HepG2 (cell line): ENCODE measurements around the gene KDM1B. TPM values are rescaled to one million over a fixed set of nuclear protein-coding genes. Genes with fewer than 3 reads are reported as not detected.

ENCODE experiments used
- KAT7 ChIP-seq: IDR thresholded peaks from 2 replicates; pipeline ENCODE4 v1.6.1; 2018; ENCODE audit warnings: borderline replicate concordance, missing compliant biosample characterization
- KDM3A ChIP-seq: IDR thresholded peaks from 2 replicates; pipeline ENCODE4 v1.6.1; 2018; ENCODE audit warnings: low read depth, missing compliant biosample characterization
- MXI1 ChIP-seq: IDR thresholded peaks from 3 replicates; pipeline ENCODE4 v1.6.1; 2012; ENCODE audit warnings: low read depth, low read length, inconsistent platforms, borderline replicate concordance
- ZNF256 ChIP-seq: sonication (generic); formaldehyde crosslinking; conservative IDR thresholded peaks from 2 replicates; pipeline ENCODE4 v1.4.0; 2020; ENCODE audit warnings: missing genetic modification reagents
- polyA plus RNA-seq, 8 experiments: library from polyadenylated mRNA; depleted of rRNA in 3 of 8; stranded (reverse) in 7 of 8; unstranded in 1 of 8; fragments of >200 nt; fragmentation: Illumina TruSeq in 4 of 8; extraction: Trizol in 4 of 8; gene quantifications; 2 replicates each; pipeline versions ENCODE4 v1.2.1 to v1.2.3, GENCODE V29; 2011 to 2016; ENCODE audit warnings: low read depth in 4 of 8, missing spikeins in 1 of 8, mixed read lengths in 1 of 8; ENCODE audit not compliant: insufficient read depth in 1 of 8
- total RNA-seq, 5 experiments: library from RNA; depleted of rRNA; stranded (reverse); fragments of >200 nt; fragmentation: Illumina TruSeq; extraction: Trizol; gene quantifications; 2 replicates each; pipeline ENCODE4 v1.2.3, GENCODE V29; 2016; ENCODE audit warnings: low read depth in 1 of 5
- TF ChIP-seq, protein P1 (sequence below): sonication (generic); formaldehyde crosslinking; conservative IDR thresholded peaks from 2 replicates; pipeline ENCODE4 v1.4.0; 2020; ENCODE audit warnings: missing genetic modification reagents
- TF ChIP-seq, protein P2 (sequence below): sonication (generic); formaldehyde crosslinking; IDR thresholded peaks from 2 replicates; pipeline ENCODE4 v1.4.0; 2020; ENCODE audit warnings: missing genetic modification reagents
- TF ChIP-seq, protein P3 (sequence below): IDR thresholded peaks from 2 replicates; pipeline ENCODE4 v1.4.0; 2020; ENCODE audit warnings: mild to moderate bottlenecking, missing genetic modification reagents
- TF ChIP-seq, protein P4 (sequence below): sonication (generic); formaldehyde crosslinking; IDR thresholded peaks from 2 replicates; pipeline ENCODE4 v1.8.0; 2022; ENCODE audit warnings: mild to moderate bottlenecking, missing genetic modification reagents; ENCODE audit not compliant: insufficient replicate concordance
- TF ChIP-seq, protein P5 (sequence below), 2 experiments: fragments of 450-650 bp in 1 of 2; sonication (generic) in 1 of 2; formaldehyde crosslinking in 1 of 2; IDR thresholded peaks; 2 replicates each; pipeline versions ENCODE4 v1.6.1 to v1.8.0; 2016 to 2022; ENCODE audit warnings: antibody characterized with exemption in 1 of 2, mild to moderate bottlenecking in 1 of 2, missing genetic modification reagents in 1 of 2

KDM1B gene
- total and polyA plus RNA-seq, 2 of the 13 experiments (the other 11 are each of a cell fraction or from before 2014, with no cell fraction given) = 9.8 to 13.2 TPM

DNA sequence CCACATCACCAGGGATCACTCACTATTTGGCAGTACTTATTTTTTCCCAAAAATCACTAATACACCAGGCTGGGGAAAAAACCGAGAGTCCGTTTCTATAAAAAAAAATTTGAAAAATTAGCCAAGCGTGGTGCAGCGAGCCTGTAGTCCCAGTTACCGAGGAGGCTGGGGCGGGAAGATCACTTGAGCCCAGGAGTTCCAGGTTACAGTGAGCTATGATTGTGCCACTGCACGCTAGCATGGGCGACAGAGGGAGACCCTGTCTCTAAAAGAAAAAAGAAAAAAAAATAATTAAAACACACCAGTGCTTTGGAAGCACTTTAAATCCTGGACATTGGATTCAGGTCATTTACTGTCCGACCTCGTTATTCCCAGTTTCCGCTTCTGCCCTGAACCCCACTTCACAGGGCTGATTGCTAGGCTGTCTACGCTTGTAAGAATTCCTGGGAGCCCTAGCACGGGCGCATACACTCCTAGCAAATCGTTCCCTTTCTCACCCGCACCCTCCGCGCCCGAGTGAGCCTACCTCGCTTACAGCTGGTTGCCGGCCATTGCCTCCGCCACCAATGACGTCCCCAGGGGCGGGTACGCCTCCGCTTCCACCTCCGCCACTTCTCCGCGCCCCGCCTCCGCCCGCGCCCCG, 594 bp upstream of the KDM1B start, which contains the start of gene TPMT (continued):
- TF ChIP-seq, protein P1, sequence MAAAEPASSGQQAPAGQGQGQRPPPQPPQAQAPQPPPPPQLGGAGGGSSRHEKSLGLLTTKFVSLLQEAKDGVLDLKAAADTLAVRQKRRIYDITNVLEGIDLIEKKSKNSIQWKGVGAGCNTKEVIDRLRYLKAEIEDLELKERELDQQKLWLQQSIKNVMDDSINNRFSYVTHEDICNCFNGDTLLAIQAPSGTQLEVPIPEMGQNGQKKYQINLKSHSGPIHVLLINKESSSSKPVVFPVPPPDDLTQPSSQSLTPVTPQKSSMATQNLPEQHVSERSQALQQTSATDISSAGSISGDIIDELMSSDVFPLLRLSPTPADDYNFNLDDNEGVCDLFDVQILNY = peak; percentile 70; the same call in 1 of the 2 replicates
- TF ChIP-seq ZNF256 = no peak
- TF ChIP-seq MXI1 = 0 out of 3 replicates have a peak, but pooled peaks have one; percentile 40
- peak; percentile 6; the same call in 1 of the 2 replicates for TF ChIP-seq KDM3A
- TF ChIP-seq, protein P2, sequence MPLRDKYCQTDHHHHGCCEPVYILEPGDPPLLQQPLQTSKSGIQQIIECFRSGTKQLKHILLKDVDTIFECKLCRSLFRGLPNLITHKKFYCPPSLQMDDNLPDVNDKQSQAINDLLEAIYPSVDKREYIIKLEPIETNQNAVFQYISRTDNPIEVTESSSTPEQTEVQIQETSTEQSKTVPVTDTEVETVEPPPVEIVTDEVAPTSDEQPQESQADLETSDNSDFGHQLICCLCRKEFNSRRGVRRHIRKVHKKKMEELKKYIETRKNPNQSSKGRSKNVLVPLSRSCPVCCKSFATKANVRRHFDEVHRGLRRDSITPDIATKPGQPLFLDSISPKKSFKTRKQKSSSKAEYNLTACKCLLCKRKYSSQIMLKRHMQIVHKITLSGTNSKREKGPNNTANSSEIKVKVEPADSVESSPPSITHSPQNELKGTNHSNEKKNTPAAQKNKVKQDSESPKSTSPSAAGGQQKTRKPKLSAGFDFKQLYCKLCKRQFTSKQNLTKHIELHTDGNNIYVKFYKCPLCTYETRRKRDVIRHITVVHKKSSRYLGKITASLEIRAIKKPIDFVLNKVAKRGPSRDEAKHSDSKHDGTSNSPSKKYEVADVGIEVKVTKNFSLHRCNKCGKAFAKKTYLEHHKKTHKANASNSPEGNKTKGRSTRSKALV (CRISPR knock-in tag) = no peak; the same call in 1 of the 2 replicates
- TF ChIP-seq KAT7 (CRISPR knock-in tag) = peak; percentile 44; the same call in 1 of the 2 replicates
- TF ChIP-seq, protein P3, sequence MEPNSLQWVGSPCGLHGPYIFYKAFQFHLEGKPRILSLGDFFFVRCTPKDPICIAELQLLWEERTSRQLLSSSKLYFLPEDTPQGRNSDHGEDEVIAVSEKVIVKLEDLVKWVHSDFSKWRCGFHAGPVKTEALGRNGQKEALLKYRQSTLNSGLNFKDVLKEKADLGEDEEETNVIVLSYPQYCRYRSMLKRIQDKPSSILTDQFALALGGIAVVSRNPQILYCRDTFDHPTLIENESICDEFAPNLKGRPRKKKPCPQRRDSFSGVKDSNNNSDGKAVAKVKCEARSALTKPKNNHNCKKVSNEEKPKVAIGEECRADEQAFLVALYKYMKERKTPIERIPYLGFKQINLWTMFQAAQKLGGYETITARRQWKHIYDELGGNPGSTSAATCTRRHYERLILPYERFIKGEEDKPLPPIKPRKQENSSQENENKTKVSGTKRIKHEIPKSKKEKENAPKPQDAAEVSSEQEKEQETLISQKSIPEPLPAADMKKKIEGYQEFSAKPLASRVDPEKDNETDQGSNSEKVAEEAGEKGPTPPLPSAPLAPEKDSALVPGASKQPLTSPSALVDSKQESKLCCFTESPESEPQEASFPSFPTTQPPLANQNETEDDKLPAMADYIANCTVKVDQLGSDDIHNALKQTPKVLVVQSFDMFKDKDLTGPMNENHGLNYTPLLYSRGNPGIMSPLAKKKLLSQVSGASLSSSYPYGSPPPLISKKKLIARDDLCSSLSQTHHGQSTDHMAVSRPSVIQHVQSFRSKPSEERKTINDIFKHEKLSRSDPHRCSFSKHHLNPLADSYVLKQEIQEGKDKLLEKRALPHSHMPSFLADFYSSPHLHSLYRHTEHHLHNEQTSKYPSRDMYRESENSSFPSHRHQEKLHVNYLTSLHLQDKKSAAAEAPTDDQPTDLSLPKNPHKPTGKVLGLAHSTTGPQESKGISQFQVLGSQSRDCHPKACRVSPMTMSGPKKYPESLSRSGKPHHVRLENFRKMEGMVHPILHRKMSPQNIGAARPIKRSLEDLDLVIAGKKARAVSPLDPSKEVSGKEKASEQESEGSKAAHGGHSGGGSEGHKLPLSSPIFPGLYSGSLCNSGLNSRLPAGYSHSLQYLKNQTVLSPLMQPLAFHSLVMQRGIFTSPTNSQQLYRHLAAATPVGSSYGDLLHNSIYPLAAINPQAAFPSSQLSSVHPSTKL (CRISPR knock-in tag) = peak; percentile 24; the same call in 1 of the 2 replicates
- TF ChIP-seq, protein P4, sequence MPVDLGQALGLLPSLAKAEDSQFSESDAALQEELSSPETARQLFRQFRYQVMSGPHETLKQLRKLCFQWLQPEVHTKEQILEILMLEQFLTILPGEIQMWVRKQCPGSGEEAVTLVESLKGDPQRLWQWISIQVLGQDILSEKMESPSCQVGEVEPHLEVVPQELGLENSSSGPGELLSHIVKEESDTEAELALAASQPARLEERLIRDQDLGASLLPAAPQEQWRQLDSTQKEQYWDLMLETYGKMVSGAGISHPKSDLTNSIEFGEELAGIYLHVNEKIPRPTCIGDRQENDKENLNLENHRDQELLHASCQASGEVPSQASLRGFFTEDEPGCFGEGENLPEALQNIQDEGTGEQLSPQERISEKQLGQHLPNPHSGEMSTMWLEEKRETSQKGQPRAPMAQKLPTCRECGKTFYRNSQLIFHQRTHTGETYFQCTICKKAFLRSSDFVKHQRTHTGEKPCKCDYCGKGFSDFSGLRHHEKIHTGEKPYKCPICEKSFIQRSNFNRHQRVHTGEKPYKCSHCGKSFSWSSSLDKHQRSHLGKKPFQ (CRISPR knock-in tag) = peak; percentile 0
- TF ChIP-seq, protein P5, sequence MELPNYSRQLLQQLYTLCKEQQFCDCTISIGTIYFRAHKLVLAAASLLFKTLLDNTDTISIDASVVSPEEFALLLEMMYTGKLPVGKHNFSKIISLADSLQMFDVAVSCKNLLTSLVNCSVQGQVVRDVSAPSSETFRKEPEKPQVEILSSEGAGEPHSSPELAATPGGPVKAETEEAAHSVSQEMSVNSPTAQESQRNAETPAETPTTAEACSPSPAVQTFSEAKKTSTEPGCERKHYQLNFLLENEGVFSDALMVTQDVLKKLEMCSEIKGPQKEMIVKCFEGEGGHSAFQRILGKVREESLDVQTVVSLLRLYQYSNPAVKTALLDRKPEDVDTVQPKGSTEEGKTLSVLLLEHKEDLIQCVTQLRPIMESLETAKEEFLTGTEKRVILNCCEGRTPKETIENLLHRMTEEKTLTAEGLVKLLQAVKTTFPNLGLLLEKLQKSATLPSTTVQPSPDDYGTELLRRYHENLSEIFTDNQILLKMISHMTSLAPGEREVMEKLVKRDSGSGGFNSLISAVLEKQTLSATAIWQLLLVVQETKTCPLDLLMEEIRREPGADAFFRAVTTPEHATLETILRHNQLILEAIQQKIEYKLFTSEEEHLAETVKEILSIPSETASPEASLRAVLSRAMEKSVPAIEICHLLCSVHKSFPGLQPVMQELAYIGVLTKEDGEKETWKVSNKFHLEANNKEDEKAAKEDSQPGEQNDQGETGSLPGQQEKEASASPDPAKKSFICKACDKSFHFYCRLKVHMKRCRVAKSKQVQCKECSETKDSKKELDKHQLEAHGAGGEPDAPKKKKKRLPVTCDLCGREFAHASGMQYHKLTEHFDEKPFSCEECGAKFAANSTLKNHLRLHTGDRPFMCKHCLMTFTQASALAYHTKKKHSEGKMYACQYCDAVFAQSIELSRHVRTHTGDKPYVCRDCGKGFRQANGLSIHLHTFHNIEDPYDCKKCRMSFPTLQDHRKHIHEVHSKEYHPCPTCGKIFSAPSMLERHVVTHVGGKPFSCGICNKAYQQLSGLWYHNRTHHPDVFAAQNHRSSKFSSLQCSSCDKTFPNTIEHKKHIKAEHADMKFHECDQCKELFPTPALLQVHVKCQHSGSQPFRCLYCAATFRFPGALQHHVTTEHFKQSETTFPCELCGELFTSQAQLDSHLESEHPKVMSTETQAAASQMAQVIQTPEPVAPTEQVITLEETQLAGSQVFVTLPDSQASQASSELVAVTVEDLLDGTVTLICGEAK (IDR thresholded peaks at IDR 0.05) = no peak
- TF ChIP-seq, protein P5 (CRISPR knock-in tag; IDR thresholded peaks at IDR 0.05) = peak; percentile 8; the same call in 1 of the 2 replicates
